ENCODE data around the gene PAPPA2.
"Not testable (repeated sequence)": the region's sequence is repeated elsewhere in the genome, so short reads cannot be mapped to it uniquely, and the experiment has no call there.

The PAPPA2 gene

DNA sequence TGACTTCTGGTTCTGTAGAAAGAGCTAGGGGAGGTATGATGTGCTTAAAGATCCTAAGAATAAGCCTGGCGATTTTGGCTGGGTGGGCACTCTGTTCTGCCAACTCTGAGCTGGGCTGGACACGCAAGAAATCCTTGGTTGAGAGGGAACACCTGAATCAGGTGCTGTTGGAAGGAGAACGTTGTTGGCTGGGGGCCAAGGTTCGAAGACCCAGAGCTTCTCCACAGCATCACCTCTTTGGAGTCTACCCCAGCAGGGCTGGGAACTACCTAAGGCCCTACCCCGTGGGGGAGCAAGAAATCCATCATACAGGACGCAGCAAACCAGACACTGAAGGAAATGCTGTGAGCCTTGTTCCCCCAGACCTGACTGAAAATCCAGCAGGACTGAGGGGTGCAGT is 93.3 kb downstream of the PAPPA2 start:
- Mint-ChIP-seq H3K9me3 (ENCODE audit: low read depth) (no peaks in the 10 kb centered on the region), H3K27ac (no peak overlapping the region), H3K4me3 (no peak overlapping the region), H3K36me3 (no peaks in the 10 kb centered on the region), H3K4me1 (ENCODE audit: low read depth) (no peaks in the 10 kb centered on the region), H3K27me3 (peaks cover 24% of the 10 kb centered on the region)

- Mint-ChIP-seq H3K27ac (no peak overlapping the region), H3K9me3 (ENCODE audit: low read depth) (no peaks in the 10 kb centered on the region), H3K36me3 (no peaks in the 10 kb centered on the region), H3K4me3 (no peak overlapping the region), H3K27me3 (peaks cover 14% of the 10 kb centered on the region), H3K4me1 (ENCODE audit: low read depth) (no peaks in the 10 kb centered on the region)
Measured at GRCh38 chr1:176557543-176558258, 94.7 kb downstream of the PAPPA2 start.

- Mint-ChIP-seq H3K27me3 (peaks cover 12% of the 10 kb centered on the region), H3K4me1 (ENCODE audit: low read depth) (no peaks in the 10 kb centered on the region), H3K36me3 (no peaks in the 10 kb centered on the region), H3K9me3 (ENCODE audit: low read depth) (no peaks in the 10 kb centered on the region), H3K27ac (no peak overlapping the region), H3K4me3 (no peak overlapping the region)
Measured at GRCh38 chr1:176558561-176558960, 95.6 kb downstream of the PAPPA2 start.

DNA sequence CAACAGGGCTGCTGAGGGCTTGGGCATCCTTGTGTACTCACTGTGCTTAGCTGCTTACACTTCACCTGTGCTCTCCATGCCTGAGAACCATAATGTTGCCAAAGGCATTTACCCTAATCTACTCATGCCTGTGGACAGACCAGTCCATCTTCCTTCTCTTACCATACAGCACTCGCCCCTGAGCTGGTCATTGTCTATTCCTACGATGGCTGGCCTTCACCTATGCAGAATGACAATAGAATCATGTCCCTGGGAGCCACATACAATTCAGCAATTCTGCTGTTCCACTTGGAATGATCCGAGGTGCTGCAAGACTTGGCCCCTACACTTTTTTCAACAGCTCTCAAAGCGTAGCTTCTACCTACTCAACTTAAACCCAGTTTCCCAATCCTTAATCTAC is 96.5 kb downstream of the PAPPA2 start:
- Mint-ChIP-seq H3K4me1 (ENCODE audit: low read depth) (no peaks in the 10 kb centered on the region), H3K4me3 (no peak overlapping the region), H3K9me3 (ENCODE audit: low read depth) (no peaks in the 10 kb centered on the region), H3K36me3 (no peaks in the 10 kb centered on the region), H3K27me3 (peaks cover 12% of the 10 kb centered on the region), H3K27ac (no peak overlapping the region)

DNA sequence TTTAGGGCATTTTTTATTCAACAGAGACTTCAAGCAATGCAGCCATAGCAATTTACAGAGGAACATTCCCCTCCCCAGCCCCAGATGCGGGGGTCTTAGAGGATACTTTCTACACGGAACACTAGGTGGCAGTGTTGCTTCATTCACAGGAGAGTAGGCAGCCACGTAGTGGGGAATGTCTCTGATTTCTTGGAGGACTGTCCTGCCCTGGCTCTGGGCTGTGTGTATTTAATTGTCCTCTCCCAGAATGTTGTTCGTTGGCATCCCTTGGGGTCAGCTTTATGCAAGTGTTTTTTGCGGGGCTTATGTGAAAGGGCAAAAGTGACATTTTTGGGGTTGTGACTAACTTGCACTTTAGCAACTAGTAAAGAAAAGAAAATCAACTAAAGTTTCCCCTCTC is 96.9 kb downstream of the PAPPA2 start:
- Mint-ChIP-seq H3K4me3 (no peak overlapping the region), H3K27me3 (peaks cover 12% of the 10 kb centered on the region), H3K4me1 (ENCODE audit: low read depth) (no peaks in the 10 kb centered on the region), H3K9me3 (ENCODE audit: low read depth) (no peaks in the 10 kb centered on the region), H3K36me3 (no peaks in the 10 kb centered on the region), H3K27ac (no peak overlapping the region)

GRCh38 chr1:176560681-176561080 is 97.7 kb downstream of the PAPPA2 start:
- Mint-ChIP-seq H3K27ac (no peak overlapping the region), H3K27me3 (peaks cover 6% of the 10 kb centered on the region), H3K9me3 (ENCODE audit: low read depth) (no peaks in the 10 kb centered on the region), H3K4me3 (no peak overlapping the region), H3K4me1 (ENCODE audit: low read depth) (no peaks in the 10 kb centered on the region), H3K36me3 (no peaks in the 10 kb centered on the region)

- H3K27ac Mint-ChIP-seq; H3K4me3 Mint-ChIP-seq; H3K4me1 Mint-ChIP-seq (ENCODE audit: low read depth); H3K27me3 Mint-ChIP-seq; H3K9me3 Mint-ChIP-seq (ENCODE audit: low read depth); H3K36me3 Mint-ChIP-seq: not testable (repeated sequence)
Measured at GRCh38 chr1:176561761-176562160, 98.8 kb downstream of the PAPPA2 start.

DNA sequence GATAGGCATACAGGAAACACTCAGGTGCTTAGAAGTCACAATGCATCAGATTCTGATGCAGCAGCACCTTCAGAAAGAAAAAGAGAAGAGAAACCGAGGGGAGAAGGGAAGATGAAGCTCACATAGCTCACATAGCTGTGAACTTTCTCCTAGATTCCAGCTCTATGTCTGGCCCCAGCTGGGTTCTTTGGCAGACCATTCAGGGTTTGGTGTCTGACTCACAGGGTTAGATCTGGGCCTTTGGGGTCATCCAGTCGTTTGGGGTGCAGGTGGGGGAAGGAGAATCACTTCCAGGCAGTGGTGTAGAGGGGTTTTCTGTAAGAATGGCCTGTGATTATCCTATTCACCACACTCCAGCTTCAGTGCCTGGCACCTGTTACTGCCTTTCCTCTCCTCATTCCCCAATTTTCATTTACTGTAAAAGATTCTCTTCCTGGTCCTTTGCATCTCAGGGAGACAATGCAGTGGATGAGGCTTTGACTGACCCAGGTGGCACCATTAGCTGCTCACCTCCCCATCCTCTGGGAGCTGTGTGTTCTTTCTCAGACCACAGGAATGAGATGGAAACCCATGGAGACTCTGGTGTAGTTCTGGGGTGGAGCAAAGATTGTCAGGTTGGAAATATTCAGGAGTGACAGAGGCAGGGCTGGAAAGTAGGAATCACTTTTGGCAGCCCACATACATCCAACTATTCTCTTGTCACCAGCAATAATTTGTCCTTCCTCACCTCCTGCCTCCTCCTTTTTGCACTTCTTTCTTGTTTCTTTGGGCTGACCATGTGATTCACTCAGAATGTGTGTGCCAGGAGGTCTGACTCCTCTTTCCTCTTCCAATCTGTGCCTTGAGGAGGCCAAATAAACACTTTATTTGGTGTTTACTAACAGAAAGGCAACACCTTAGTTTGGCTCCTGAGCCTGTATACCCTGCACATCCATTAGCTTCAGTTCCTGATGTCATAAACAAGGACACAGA is 103.3 kb downstream of the PAPPA2 start:
- Mint-ChIP-seq H3K36me3 (no peaks in the 10 kb centered on the region), H3K27ac (no peak overlapping the region), H3K4me3 (no peak overlapping the region), H3K9me3 (ENCODE audit: low read depth) (no peaks in the 10 kb centered on the region), H3K27me3 (no peaks in the 10 kb centered on the region), H3K4me1 (ENCODE audit: low read depth) (no peaks in the 10 kb centered on the region)

- H3K9me3 Mint-ChIP-seq (ENCODE audit: low read depth), result no peaks in the 10 kb centered on the region
- H3K36me3 Mint-ChIP-seq, result no peaks in the 10 kb centered on the region
- H3K27ac Mint-ChIP-seq, result no peak overlapping the region
- no peaks in the 10 kb centered on the region for H3K4me1 Mint-ChIP-seq (ENCODE audit: low read depth)
- no peaks in the 10 kb centered on the region for H3K27me3 Mint-ChIP-seq
- H3K4me3 Mint-ChIP-seq, result no peak overlapping the region
Measured at GRCh38 chr1:176567190-176567794, 104.3 kb downstream of the PAPPA2 start.

DNA sequence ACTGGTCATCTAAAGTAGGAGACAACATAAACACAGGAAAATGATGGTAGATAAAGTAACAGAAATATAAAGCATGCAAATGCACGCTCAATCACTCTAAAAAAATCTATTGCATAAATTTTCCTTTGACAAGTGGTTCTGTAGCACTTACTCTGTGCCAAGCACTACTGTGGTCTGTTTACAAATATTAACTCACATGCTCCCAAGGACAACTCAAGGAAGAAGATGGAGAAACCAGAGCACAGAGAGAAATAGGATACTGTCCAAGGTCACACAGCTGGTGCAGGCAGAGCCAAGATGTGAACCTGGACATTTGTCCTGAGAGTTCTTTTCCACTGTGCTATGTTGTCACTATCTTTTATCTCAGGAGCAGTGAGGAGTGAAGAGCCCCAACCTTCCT is 105.2 kb downstream of the PAPPA2 start:
- no peak overlapping the region for H3K4me3 Mint-ChIP-seq

GRCh38 chr1:176574756-176575155 is 111.8 kb downstream of the PAPPA2 start:
- no peak overlapping the region for H3K27ac Mint-ChIP-seq
- H3K4me3 Mint-ChIP-seq, result no peak overlapping the region
- no peaks in the 10 kb centered on the region for H3K36me3 Mint-ChIP-seq
- H3K27me3 Mint-ChIP-seq, result no peaks in the 10 kb centered on the region
- H3K4me1 Mint-ChIP-seq (ENCODE audit: low read depth), result no peaks in the 10 kb centered on the region
- no peaks in the 10 kb centered on the region for H3K9me3 Mint-ChIP-seq (ENCODE audit: low read depth)

More for the DNA sequence above, 105.2 kb downstream of the PAPPA2 start:
- Mint-ChIP-seq H3K9me3 (ENCODE audit: low read depth) (no peaks in the 10 kb centered on the region), H3K27ac (no peak overlapping the region), H3K36me3 (no peaks in the 10 kb centered on the region), H3K4me1 (ENCODE audit: low read depth) (no peaks in the 10 kb centered on the region), H3K27me3 (no peaks in the 10 kb centered on the region)

- Mint-ChIP-seq H3K4me3 (no peak overlapping the region), H3K27me3 (no peaks in the 10 kb centered on the region), H3K36me3 (no peaks in the 10 kb centered on the region), H3K27ac (no peak overlapping the region), H3K9me3 (ENCODE audit: low read depth) (no peaks in the 10 kb centered on the region), H3K4me1 (ENCODE audit: low read depth) (no peaks in the 10 kb centered on the region)
Measured at GRCh38 chr1:176575991-176576390, 113.0 kb downstream of the PAPPA2 start.

DNA sequence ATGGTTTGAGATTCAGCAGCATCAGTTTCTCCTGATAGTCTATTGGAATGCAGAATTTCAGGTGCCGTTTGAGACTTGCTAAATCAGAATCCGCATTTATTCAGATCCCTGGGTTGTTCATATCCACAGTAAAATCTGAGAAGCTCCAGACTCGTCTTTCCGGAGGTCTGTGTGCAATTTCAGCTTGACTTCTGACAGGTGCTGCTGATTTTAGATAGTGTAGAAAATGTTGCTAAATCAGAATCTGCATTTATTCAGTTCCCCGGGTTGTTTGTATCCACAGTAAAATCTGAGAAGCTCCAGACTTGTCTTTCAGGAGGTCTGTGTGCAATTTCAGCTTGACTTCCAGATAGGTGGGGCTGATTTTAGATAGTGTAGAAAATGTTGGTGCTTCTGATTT is 113.7 kb downstream of the PAPPA2 start:
- Mint-ChIP-seq H3K4me3 (no peak overlapping the region), H3K9me3 (ENCODE audit: low read depth) (no peaks in the 10 kb centered on the region), H3K36me3 (no peaks in the 10 kb centered on the region), H3K4me1 (ENCODE audit: low read depth) (no peaks in the 10 kb centered on the region), H3K27ac (no peak overlapping the region), H3K27me3 (no peaks in the 10 kb centered on the region)

GRCh38 chr1:176577646-176578197 is 114.7 kb downstream of the PAPPA2 start:
- H3K36me3 Mint-ChIP-seq, result no peaks in the 10 kb centered on the region
- H3K27ac Mint-ChIP-seq, result no peak overlapping the region
- H3K9me3 Mint-ChIP-seq (ENCODE audit: low read depth), result no peaks in the 10 kb centered on the region
- no peaks in the 10 kb centered on the region for H3K4me1 Mint-ChIP-seq (ENCODE audit: low read depth)
- no peak overlapping the region for H3K4me3 Mint-ChIP-seq
- H3K27me3 Mint-ChIP-seq, result no peaks in the 10 kb centered on the region

DNA sequence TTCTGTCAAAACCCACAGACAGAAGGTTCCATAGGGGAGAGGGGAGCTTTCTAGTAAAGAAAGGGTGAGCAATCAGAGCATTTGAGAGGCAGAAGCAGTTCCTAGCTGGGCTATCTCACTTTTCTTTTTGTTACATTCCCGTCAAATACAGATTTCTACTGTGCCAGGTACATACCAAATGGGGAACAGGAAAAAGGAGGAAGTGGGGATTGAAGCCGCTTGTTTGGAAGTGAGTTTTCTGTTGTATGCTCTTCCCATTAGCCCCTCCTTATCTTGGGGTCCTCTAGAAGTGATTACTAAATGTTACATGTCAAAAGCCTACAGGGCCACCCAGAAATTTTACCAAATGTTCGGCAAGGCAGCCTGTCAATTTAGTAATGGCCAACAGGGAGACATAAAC is 116.1 kb downstream of the PAPPA2 start:
- Mint-ChIP-seq H3K9me3 (ENCODE audit: low read depth) (no peaks in the 10 kb centered on the region), H3K4me3 (no peak overlapping the region), H3K27me3 (no peaks in the 10 kb centered on the region), H3K4me1 (ENCODE audit: low read depth) (no peaks in the 10 kb centered on the region), H3K27ac (no peak overlapping the region), H3K36me3 (no peaks in the 10 kb centered on the region)

Measured in activated naive CD8-positive, alpha-beta T cell (primary cell).